ENCODE data around the gene NR6A1.

NR6A1 gene

DNA sequence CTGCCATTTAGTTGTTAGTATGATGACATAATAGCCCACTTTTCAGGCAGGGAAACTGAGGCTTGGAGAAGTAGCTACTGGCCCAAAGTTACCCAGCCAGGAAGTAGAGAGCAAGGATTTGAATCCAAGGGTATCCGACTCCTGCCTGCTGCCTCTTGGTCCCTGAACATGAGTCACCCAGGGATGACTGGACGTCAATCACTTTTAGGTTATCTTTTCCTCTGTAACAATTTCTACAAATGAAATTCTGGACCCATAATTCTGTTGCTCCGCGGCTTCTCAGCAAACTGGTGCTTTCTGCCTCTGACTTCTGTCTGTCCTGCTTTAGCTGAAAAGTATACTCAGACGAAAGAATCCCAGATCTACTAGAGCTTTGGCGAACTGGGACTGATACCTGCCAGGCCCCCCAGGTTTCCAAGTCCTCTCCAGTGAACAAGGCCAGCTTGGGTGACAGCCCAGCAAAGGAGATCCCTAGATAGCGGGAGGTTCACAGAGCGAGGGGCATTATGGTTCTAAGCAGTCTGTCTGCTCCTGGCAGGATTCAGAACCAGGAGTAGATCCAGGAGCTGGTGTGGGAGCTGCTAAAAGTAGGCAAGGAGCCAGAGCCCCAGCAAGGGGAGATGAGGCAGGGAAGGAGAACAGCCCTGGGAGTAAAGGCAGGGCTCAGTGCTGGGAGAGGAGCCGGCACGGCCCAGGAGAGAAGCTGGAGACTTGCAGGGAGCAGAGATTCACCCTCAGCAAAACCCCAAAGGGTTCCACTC is 26.4 kb upstream of the NR6A1 start:
- H3K4me3 ChIP-seq (ENCODE audit: low read depth, low read length): no peak overlapping the region

GRCh38 chr9:124795881-124796431 is 24.8 kb upstream of the NR6A1 start:
- H3K4me3 ChIP-seq (ENCODE audit: low read depth, low read length): no peak overlapping the region

- H3K4me3 ChIP-seq (ENCODE audit: low read depth, low read length): no peak overlapping the region
These were observed 23.9 kb upstream of the NR6A1 start for GRCh38 chr9:124794902-124795491.

- no peak overlapping the region for H3K4me3 ChIP-seq (ENCODE audit: low read depth, low read length)
These were observed 22.0 kb upstream of the NR6A1 start for GRCh38 chr9:124793015-124793541.

DNA sequence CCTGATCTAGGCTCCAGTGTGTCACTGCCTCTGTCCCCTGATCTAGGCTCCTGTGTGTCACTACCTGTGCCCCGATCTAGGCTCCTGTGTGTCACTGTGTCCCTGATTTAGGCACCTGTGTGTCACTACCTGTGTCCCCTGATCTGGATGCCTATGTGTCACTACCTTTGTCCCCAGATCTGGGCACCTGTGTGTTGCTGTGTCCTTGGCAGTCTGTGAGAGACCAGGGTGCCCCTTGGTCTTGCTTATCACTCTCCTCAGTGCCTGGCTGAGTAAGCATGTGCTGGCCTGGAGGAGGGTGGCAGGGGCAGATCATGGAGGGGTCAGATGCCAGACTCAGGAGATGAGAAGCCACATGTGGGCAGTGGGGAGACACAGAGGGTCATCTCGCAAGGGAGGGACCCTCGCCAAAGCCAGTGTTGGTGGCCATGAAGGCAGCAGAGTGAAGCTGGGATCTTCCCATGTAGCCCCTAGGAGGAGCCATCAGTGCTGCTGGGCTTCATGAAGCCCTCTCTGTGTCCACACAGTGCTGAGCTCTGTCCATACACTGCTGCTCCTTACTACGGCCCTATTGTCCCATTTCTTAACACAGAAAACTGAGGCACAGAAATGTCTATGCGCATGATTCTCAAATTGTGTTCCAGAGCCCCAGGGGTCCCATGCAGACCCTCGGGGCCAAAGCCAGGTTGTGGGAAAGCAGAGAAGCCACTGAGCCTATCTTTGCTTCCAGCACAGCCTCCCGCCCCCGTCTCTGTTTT is 21.3 kb upstream of the NR6A1 start:
- no peak overlapping the region for H3K4me3 ChIP-seq (ENCODE audit: low read depth, low read length)

DNA sequence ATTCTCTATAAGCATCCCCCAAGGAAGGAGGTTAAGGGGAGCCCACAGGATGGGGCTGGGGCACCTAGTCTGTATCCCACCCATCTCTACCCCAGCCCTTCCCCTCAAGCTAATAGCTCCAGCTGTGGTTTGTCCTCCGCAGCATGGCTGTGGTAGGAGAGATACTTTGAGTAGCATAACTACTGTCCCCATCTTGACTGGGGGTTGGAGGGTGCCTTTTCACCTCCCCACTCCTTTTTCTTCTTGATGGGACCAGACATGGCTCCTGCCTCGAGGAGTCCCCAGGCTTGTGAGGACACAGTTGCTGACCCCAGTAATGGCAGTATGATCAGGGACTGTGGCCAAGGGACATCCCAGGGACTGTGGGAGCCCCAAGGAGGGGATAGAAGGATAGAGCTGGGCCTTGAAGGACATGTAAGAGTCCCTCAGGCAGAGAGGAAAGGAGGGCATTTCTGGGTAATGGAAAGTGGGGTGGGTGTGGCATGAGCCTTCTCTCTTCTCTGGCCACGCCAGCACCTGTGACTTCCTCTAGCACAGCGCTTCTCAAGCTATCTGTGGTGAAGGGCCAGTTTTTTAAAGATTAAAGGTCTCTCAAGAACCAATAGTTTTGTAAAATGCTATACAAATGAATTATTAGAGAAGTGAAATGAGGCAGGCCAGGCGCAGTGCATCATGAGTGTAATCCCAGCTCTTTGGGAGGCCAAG is 19.8 kb upstream of the NR6A1 start:
- no peak overlapping the region for H3K4me3 ChIP-seq (ENCODE audit: low read depth, low read length)

DNA sequence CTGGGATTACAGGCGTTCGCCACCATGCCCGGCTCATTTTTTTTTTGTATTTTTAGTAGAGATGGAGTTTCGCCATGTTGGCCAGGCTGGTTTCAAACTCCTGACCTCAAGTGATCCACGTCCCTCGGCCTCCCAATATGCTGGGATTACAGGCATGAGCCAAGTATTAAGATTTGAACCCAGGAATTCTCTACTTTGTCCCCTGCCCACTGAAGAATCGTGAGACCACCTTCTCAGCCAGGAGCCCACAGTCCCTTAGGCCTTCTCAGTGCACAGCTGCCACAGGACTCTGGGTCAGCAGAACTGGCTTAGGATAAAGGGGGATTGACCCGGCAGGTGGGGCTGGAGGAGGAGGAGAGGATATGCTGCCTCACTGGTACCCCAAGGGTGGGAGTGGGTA is 19.2 kb upstream of the NR6A1 start:
- H3K4me3 ChIP-seq (ENCODE audit: low read depth, low read length): no peak overlapping the region

DNA sequence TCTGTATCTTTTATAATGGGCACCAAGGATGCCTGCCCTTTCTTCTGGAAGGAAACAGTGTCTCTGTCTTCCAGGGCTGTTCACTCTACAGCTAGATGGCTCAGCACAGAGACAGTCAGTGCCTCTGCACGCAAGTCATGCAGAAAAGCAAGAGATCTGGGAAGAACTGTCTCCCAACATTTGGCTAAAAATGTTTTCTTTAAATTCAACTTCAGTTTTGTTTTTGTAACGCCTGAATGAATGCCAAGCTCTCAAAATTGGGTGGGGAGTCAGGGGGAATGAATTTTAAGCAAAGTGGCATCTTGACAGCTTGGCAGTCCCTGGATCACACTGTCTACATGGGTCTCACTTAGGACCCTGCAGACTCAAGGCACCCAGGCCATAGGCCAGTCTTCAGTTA is 18.4 kb upstream of the NR6A1 start:
- H3K4me3 ChIP-seq (ENCODE audit: low read depth, low read length): no peak overlapping the region

DNA sequence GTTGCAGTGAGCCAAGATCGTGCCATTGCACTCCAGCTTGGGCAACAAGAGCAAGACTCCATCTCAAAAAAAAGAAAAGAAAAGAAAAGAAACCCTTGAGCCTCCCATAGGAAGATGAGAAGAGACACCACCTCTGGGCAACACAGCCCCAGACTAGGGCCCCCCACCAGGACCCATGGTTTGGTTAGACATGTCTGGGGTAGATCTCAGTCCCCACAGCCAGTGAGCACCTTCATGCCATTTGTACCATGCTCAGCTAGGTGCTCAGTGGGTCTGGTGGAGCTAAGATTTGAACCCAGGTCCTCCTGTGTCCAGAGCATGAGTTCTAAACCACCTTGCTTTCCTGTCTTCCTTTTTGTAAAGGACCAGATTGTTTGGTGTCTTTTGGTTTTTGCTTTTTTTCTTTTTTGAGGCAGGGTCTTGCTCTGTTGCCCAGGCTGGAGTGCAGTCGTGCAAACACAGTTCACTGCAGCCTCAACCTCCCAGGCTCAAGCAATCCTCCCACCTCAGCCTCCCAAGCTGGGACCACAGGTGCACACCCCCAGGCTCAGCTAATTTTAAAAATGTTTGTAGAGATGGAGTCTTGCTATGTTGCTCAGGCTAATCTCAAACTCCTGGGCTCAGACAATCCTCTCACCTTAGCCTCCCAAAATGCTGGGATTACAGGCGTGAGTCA is 17.6 kb upstream of the NR6A1 start:
- no peak overlapping the region for H3K4me3 ChIP-seq (ENCODE audit: low read depth, low read length)

GRCh38 chr9:124786881-124787573 is 15.9 kb upstream of the NR6A1 start:
- H3K4me3 ChIP-seq (ENCODE audit: low read depth, low read length): no peak overlapping the region

DNA sequence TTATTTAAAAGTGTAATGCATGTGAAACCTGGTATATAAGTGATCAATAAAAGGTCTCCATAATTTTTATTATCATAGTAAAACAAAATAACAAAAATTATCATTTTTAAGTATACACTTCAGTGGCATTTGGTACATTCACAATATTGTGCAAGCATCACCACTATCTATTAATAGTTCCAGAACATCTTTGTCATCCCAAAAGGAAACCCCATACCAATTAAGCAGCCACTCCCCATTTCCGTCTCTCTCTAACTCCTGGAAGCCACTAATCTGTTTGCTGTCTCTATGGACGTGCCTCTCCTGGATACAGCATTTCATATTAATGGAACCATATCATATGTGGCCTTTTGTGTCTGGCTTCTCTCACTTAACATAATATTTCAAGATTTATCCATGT is 13.4 kb upstream of the NR6A1 start:
- no peak overlapping the region for H3K4me3 ChIP-seq (ENCODE audit: low read depth, low read length)

GRCh38 chr9:124783830-124784229 is 12.7 kb upstream of the NR6A1 start:
- no peak overlapping the region for H3K4me3 ChIP-seq (ENCODE audit: low read depth, low read length)

DNA sequence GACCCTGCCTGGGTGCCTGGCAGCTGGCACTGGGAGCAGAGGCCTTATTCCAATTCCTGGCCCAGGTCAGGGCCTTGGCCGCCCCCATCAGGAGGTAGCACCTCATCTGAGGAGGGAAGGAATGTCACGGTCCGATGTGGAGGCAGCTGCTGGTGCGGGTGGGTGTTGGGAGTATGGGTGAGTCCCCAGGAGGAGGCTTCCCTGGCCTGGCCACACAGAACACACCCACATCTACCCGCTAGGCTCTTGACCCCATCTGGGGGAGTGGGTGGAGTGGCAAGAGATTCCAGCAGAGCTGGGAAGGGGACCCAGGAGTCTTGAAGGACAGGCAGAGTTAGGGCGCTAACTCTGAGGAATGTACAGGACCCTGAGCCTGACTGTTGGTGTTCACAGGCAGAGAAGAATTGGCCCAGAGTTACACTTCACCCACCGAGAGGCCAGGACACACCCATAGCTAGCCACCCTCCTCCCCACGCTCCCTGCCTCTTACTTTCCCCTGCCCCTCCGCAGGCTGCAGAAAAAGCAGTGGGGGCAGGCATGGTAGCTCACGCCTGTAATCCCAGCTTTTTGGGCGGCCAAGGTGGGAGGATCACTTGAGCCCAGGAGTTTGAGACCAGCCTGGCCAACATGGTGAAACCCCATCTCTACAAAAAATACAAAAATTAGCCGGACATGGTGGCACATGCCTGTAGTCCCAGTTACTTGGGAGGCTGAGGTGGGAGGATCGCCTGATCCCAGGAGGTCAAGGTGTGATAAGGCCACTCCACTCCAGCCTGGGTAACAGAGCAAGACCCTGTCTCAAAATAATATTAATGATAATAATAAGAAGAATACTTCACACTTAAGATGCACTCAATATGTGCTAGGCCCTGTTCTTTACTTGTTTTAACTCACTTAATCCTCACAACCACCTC is 11.8 kb upstream of the NR6A1 start:
- no peak overlapping the region for H3K4me3 ChIP-seq (ENCODE audit: low read depth, low read length)

DNA sequence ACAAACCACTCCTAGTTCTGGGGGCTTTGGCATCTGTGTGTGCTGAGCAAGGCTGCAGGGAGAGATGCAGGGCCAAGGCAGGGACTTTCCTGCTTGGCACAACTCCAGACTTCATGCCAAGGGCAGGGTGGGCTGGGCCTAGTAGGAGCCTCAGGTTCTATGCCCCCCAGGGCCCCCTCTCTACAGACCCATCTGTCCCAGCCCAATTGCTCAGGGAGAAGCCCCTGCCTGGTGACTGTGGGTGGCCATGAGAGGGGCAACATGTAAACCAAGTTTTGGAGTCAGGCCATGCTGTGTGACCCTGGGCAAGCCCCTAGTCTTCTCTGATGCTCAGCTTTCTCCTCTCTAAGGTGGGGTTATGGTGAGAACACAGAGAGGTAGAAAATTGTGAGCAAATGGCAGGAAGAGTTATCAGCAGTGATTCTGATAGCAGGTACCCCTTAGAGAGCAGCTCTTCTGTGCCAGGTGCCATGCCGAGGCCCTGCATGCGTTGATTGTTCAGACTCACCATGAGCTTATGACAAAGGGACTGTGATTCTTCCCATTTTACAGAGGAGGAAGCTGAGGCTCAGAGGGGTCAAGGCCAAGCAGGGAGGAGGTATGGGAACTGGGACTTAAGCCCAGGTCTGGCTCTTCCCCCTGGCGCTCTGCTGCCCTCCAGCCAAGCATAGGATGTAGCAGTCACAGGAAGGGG is 11.0 kb upstream of the NR6A1 start:
- H3K4me3 ChIP-seq (ENCODE audit: low read depth, low read length): no peak overlapping the region

DNA sequence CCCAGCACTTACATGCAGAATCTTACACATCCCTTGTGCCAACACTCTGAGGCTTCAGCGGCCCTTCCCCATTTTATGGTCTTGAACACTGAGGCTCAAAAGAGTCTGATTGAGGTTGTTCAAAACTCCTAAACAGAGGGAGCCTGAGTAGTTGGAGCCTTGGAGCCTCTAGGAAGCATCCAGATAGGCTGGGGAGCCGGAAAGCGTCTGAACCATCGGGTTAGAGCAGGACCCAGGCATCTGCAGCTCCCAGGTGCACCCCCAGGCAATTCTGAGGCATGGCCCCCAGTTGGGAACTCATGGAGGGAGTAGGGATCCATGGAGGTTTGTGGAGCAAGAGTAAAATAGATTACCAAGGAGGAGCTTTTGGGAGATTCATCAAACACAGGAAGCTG is 9.6 kb upstream of the NR6A1 start:
- H3K4me3 ChIP-seq (ENCODE audit: low read depth, low read length): no peak overlapping the region

DNA sequence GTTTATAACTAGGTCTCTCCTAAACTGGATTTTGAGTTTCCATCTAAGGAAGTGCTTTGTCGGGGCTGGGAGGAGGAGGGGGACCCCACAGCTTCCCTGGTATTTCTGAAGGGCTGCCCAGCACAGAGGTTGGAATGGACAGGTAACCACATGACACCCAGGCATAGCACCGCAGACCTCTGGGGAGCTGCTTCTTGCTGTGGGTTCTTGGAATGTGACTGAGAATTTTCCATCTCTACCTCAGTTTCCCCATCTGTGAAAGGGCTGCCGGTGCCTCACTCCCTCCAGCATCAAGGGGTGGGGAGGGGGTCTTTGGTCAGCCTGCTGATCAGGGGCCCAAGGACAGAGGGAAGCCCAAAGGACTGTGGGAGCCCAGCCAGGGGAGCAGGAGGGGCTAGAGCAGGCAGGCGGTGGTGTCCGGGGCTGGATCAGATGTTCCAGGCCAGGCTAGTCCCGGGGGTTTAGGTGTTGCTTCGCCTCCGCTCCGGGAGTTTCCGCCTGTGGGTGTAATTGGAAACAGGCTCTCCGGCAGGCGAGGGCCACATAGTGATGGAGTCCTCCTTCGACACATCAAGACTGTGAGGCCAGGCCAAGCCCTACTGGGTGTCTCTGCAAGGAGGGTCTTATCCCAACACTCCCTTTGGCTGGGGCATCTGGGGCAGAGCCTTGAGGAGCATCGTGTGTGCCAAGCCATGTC is 9.1 kb upstream of the NR6A1 start:
- H3K4me3 ChIP-seq (ENCODE audit: low read depth, low read length): no peak overlapping the region

DNA sequence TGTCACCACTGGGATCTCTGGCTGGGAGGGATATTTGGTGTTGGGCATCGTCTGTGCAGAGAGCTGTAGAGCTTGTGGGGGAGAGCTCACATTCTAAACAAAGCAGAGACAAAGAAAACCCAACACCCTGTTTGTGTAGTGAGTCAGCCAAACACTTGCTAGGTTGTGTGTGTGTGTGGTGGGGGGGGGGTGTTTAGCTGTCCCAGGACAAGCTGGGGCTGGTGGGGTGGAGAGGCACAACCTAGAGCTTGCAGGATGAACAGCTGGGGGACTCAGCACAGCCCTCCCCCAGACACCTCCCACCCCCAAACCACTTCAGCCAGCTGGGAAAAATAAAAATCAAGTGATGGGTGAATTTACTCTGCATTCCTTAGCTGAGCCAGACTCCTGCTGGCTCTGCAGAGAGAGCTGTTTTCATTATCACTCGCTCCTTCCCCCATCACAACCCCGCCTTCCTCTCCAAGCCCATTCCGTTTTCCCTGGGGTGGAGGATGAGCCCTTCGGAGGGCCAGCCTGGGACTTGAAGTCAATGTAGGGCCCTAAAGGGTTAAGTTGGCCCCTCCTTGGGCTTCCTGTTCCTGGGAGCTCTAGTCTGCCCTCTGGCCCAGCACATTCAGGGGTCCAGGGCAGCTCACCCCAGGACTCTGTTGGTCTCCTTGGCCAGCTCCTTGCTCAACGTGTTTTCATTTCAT is 8.4 kb upstream of the NR6A1 start:
- no peak overlapping the region for H3K4me3 ChIP-seq (ENCODE audit: low read depth, low read length)

All from iPS-11a (cell line).